ENCODE measurements around the gene SOBP. TPM values are rescaled to one million over a fixed set of nuclear protein-coding genes. Genes with fewer than 3 reads are reported as not detected.

The SOBP gene
- total RNA-seq, 4 donors from 2014 or later = 3.8 to 32.5 (median 19.4) TPM

- Histone ChIP-seq H3K9me3 (no peaks in the 10 kb centered on the region), H3K36me3 (no peaks in the 10 kb centered on the region), H3K27me3 (no peaks in the 10 kb centered on the region), H3K4me3 (no peak overlapping the region), H3K4me1 (peaks cover 38 to 41% of the 10 kb centered on the region in 2 donors), H3K27ac (no peak overlapping the region)
- ATAC-seq (no peak), DNase-seq (no peak)
- in situ Hi-C loops (cut with MboI; ENCODE audit: low sequenced_read_pairs in 4 of 4) = no loop called here
- intact Hi-C loops (cut with DNase I; ENCODE audit: low total_unique reads) = loop anchor here (5.0 kb wide), 1 partner anchor 48 kb away; the partner anchor contains the start of gene SOBP
- TF ChIP-seq, protein P1, sequence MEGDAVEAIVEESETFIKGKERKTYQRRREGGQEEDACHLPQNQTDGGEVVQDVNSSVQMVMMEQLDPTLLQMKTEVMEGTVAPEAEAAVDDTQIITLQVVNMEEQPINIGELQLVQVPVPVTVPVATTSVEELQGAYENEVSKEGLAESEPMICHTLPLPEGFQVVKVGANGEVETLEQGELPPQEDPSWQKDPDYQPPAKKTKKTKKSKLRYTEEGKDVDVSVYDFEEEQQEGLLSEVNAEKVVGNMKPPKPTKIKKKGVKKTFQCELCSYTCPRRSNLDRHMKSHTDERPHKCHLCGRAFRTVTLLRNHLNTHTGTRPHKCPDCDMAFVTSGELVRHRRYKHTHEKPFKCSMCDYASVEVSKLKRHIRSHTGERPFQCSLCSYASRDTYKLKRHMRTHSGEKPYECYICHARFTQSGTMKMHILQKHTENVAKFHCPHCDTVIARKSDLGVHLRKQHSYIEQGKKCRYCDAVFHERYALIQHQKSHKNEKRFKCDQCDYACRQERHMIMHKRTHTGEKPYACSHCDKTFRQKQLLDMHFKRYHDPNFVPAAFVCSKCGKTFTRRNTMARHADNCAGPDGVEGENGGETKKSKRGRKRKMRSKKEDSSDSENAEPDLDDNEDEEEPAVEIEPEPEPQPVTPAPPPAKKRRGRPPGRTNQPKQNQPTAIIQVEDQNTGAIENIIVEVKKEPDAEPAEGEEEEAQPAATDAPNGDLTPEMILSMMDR (IDR thresholded peaks at IDR 0.05 in 4 of 5, conservative IDR thresholded peaks at IDR 0.05 in 1 of 5) = no peak
- TF ChIP-seq POLR2A (IDR thresholded peaks at IDR 0.05) = no peak
Measured at GRCh38 chr6:107540465-107540857, 50.5 kb downstream of the SOBP start.

DNA sequence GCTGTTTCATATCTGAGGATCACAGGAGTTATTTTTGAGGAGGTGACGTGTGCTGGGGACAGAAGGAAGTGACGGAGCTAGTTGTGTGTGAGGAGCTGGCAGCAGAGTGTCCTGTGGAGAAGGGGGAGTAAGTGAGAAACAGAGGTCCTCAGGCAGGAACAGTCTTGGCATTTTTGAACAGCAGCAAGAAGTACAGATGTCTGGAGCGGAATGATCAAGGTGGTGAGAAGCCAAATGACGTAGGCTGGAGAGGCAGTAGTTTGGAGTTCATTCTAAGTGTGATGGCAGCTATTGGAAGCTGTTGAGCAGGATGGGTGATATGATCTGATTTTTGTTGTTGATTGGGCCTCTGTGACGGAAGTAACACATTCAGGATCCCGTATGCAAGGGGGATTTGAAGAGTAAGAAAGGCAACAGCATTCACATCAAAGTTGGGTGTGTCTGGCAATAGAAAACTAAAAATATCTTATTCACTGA is 52.3 kb downstream of the SOBP start:
- H3K9me3 ChIP-seq = no peaks in the 10 kb centered on the region
- H3K27me3 ChIP-seq = no peaks in the 10 kb centered on the region
- H3K27ac ChIP-seq = peak overlapping the region; percentile 48 to 65 (median 57)
- in situ Hi-C loops (cut with MboI; ENCODE audit: low sequenced_read_pairs in 4 of 4) = no loop called here
- H3K36me3 ChIP-seq = no peaks in the 10 kb centered on the region
- TF ChIP-seq, protein P1 (IDR thresholded peaks at IDR 0.05 in 4 of 5, conservative IDR thresholded peaks at IDR 0.05 in 1 of 5) = no peak
- TF ChIP-seq POLR2A (IDR thresholded peaks at IDR 0.05) = no peak
- intact Hi-C loops (cut with DNase I; ENCODE audit: low total_unique reads) = loop anchor here (5.0 kb wide), 1 partner anchor 50 kb away; the partner anchor contains the start of gene SOBP
- ATAC-seq = peak; percentile 70 to 83
- peak in 1 of 2 donors; percentile 53 for DNase-seq
- no peak overlapping the region for H3K4me3 ChIP-seq
- H3K4me1 ChIP-seq = peaks cover 38 to 41% of the 10 kb centered on the region in 2 donors

DNA sequence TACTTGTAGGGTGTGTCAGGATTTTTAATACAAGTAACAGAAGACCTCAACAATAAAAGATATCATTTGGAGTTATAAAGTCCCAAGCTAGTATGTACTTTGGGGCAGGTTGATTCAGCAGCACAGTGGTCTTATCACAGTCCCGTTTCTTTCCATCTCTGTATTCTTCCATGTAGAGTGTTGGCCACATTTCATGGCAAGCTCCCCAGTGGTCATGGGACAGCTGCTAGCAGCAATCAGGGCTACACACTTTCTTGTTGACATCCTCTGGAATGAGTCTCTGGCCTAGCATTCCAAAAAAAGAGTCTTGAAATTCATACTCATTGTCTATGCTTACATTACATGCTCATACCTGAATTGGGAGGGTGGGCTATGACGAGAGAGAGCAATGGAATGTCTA is 53.2 kb downstream of the SOBP start:
- H3K9me3 ChIP-seq = no peaks in the 10 kb centered on the region
- H3K36me3 ChIP-seq = no peaks in the 10 kb centered on the region
- H3K27me3 ChIP-seq = no peaks in the 10 kb centered on the region
- in situ Hi-C loops (cut with MboI; ENCODE audit: low sequenced_read_pairs in 4 of 4) (no loop called here), intact Hi-C loops (cut with DNase I; ENCODE audit: low total_unique reads) (loop anchor here (5.0 kb wide), 1 partner anchor 51 kb away; the partner anchor contains the start of gene SOBP)
- peak; percentile 44 to 65 for ATAC-seq
- DNase-seq = peak in 1 of 2 donors; percentile 65
- no peak overlapping the region for H3K4me3 ChIP-seq
- peak overlapping the region; percentile 48 to 65 (median 57) for H3K27ac ChIP-seq
- peaks cover 38 to 41% of the 10 kb centered on the region in 2 donors for H3K4me1 ChIP-seq
- no peak for TF ChIP-seq POLR2A (IDR thresholded peaks at IDR 0.05)
- TF ChIP-seq, protein P1 (IDR thresholded peaks at IDR 0.05 in 4 of 5, conservative IDR thresholded peaks at IDR 0.05 in 1 of 5) = no peak

- Histone ChIP-seq H3K27ac (peak overlapping the region; percentile 19 to 64 (median 49)), H3K36me3 (no peaks in the 10 kb centered on the region), H3K27me3 (no peaks in the 10 kb centered on the region), H3K9me3 (no peaks in the 10 kb centered on the region), H3K4me3 (no peak overlapping the region), H3K4me1 (peaks cover 38 to 41% of the 10 kb centered on the region in 2 donors)
- DNase-seq (no peak), ATAC-seq (no peak)
- TF ChIP-seq POLR2A (IDR thresholded peaks at IDR 0.05) = no peak
- TF ChIP-seq, protein P1 (IDR thresholded peaks at IDR 0.05 in 4 of 5, conservative IDR thresholded peaks at IDR 0.05 in 1 of 5) = no peak
- in situ Hi-C loops (cut with MboI; ENCODE audit: low sequenced_read_pairs in 4 of 4) = no loop called here
- intact Hi-C loops (cut with DNase I; ENCODE audit: low total_unique reads) = loop anchor here (5.0 kb wide), 1 partner anchor 51 kb away; the partner anchor contains the start of gene SOBP
Measured at GRCh38 chr6:107543567-107543966, 53.6 kb downstream of the SOBP start.

Measured in gastrocnemius medialis (tissue), 4 donors.